Peyer's patch (tissue), 4 donors: ENCODE results near the gene PRR14L. TPM values are rescaled to one million over a fixed set of nuclear protein-coding genes. Genes with fewer than 3 reads are reported as not detected.

Experiments used
- DNase-seq, 3 donors: peaks; one replicate each; pipeline ENCODE4 v3.0.0-alpha.2; 2017 to 2019
- H3K27ac ChIP-seq, 4 donors: fragments of 200-600 bp; sonication (generic); one replicate each; pipeline ENCODE4 v1.5.1; 2016 to 2019
- H3K27me3 ChIP-seq, 2 donors: fragments of 200-600 bp; sonication (generic); one replicate each; pipeline ENCODE4 v1.5.1; 2019
- H3K36me3 ChIP-seq, 3 donors: fragments of 200-600 bp; sonication (generic); one replicate each; pipeline ENCODE4 v1.5.1; 2016 to 2019
- H3K4me1 ChIP-seq, 4 donors: fragments of 200-600 bp; sonication (generic); one replicate each; pipeline ENCODE4 v1.5.1; 2016 to 2019
- H3K4me3 ChIP-seq, 4 donors: fragments of 200-600 bp; sonication (generic); 1 replicate in 3 of 4; 2 replicates in 1 of 4; pipeline ENCODE4 v1.5.1; 2016 to 2019; ENCODE audit warnings: mild to moderate bottlenecking in 1 of 4
- H3K9me3 ChIP-seq, 4 donors: fragments of 200-600 bp; sonication (generic); one replicate each; pipeline ENCODE4 v1.5.1; 2016 to 2019; ENCODE audit warnings: mild to moderate bottlenecking in 1 of 4
- CTCF ChIP-seq, 6 experiments: fragments of 450-650 bp in 4 of 6; fragments of 200-600 bp in 2 of 6; sonication (generic) in 1 of 6; IDR thresholded peaks; one replicate each; pipeline ENCODE4 v1.5.1; 2017 to 2019; ENCODE audit warnings: antibody characterized with exemption in 6 of 6, mild to moderate bottlenecking in 3 of 6, moderate library complexity in 1 of 6
- POLR2A ChIP-seq, 2 donors: fragments of 450-650 bp; IDR thresholded peaks; one replicate each; pipeline ENCODE4 v1.5.1; 2017; ENCODE audit warnings: antibody characterized with exemption in 2 of 2, mild to moderate bottlenecking in 2 of 2, moderate library complexity in 2 of 2
- total RNA-seq, 4 donors: library from RNA; depleted of rRNA; stranded (reverse); fragments of >200 nt; gene quantifications; one replicate each; pipeline ENCODE4 v1.1.0, GENCODE V29; 2016

The PRR14L gene
- total RNA-seq, 4 donors from 2014 or later = 51.7 to 71.0 (median 58.9) TPM

DNA sequence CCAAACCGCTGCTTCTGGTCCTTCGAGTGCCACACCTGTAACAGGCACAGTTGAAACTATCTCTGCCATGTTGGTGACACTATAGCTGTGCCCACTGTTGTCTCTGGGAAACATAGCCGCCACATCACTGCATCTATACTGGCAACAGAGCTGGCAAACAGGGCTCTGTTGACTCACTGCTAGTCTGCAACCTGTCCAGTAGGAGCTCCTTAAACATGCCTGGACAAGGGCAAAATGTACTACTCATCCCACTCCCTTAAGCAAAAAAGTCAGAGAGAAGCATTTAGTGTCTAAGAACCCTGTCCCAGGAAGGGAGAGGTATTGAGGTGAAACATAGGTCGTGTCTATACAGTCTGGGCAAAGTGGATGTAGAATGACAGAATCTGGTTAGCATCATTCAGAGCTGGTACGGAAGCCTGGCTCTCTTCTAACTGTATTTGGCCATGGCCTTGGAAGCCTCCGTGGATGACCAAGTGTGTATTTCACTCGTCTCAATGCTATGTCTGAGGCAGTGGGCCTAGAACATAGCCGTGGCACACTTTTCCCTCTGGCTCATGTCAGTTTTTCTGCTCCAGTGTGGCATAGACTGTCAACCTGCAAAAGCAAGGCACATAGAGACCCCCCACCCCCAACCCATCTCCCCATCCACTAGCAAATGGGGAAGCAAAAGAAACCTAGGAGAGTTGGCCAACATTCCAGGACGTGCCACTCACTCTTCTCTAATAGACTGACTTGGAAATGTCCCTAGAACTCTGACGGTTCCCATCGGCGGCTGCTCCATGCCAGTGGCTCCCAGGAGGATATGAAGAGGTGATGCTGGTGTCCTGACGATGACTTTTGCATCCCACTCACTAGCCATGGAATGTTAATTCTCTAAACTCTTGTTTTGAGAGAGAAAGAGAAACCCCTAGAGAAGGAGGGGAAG lies 66.5 kb downstream of the PRR14L start:
- Histone ChIP-seq H3K27me3 (no peaks in the 10 kb centered on the region), H3K4me1 (no peaks in the 10 kb centered on the region), H3K36me3 (peaks cover 0 to 49% (median 0%) of the 10 kb centered on the region in 3 donors), H3K27ac (no peak overlapping the region), H3K4me3 (no peak overlapping the region), H3K9me3 (no peaks in the 10 kb centered on the region)
- no peak for DNase-seq
- TF ChIP-seq CTCF (IDR thresholded peaks at IDR 0.05) (no peak), POLR2A (IDR thresholded peaks at IDR 0.05) (no peak)

- Histone ChIP-seq H3K27ac (no peak overlapping the region), H3K9me3 (no peaks in the 10 kb centered on the region), H3K36me3 (peaks cover 0 to 42% (median 0%) of the 10 kb centered on the region in 3 donors), H3K4me1 (no peaks in the 10 kb centered on the region), H3K27me3 (no peaks in the 10 kb centered on the region), H3K4me3 (no peak overlapping the region)
- DNase-seq = no peak
- TF ChIP-seq POLR2A (IDR thresholded peaks at IDR 0.05) (no peak), CTCF (IDR thresholded peaks at IDR 0.05) (no peak)
These were observed 67.2 kb downstream of the PRR14L start for GRCh38 chr22:31682751-31683150.

- H3K27me3 ChIP-seq = no peaks in the 10 kb centered on the region
- peak overlapping the region in 1 of 4 donors; percentile 14 for H3K27ac ChIP-seq
- H3K36me3 ChIP-seq = peaks cover 0 to 31% (median 0%) of the 10 kb centered on the region in 3 donors
- DNase-seq = no peak
- no peaks in the 10 kb centered on the region for H3K9me3 ChIP-seq
- no peaks in the 10 kb centered on the region for H3K4me1 ChIP-seq
- TF ChIP-seq CTCF (IDR thresholded peaks at IDR 0.05) = no peak
- TF ChIP-seq POLR2A (IDR thresholded peaks at IDR 0.05) = no peak
- no peak overlapping the region for H3K4me3 ChIP-seq
These were observed 68.3 kb downstream of the PRR14L start for GRCh38 chr22:31681349-31682345.

GRCh38 chr22:31680861-31681341 lies 69.0 kb downstream of the PRR14L start:
- no peak overlapping the region for H3K27ac ChIP-seq
- no peak overlapping the region for H3K4me3 ChIP-seq
- no peaks in the 10 kb centered on the region for H3K9me3 ChIP-seq
- no peaks in the 10 kb centered on the region for H3K27me3 ChIP-seq
- H3K4me1 ChIP-seq = no peaks in the 10 kb centered on the region
- no peak for DNase-seq
- H3K36me3 ChIP-seq = peaks cover 0 to 24% (median 0%) of the 10 kb centered on the region in 3 donors
- no peak for TF ChIP-seq POLR2A (IDR thresholded peaks at IDR 0.05)
- no peak for TF ChIP-seq CTCF (IDR thresholded peaks at IDR 0.05)

GRCh38 chr22:31678748-31679147 lies 71.2 kb downstream of the PRR14L start:
- Histone ChIP-seq H3K4me1 (no peaks in the 10 kb centered on the region), H3K27me3 (no peaks in the 10 kb centered on the region), H3K9me3 (no peaks in the 10 kb centered on the region), H3K4me3 (no peak overlapping the region), H3K36me3 (peaks cover 0 to 3% (median 0%) of the 10 kb centered on the region in 3 donors), H3K27ac (no peak overlapping the region)
- TF ChIP-seq POLR2A (IDR thresholded peaks at IDR 0.05) (no peak), CTCF (IDR thresholded peaks at IDR 0.05) (no peak)
- DNase-seq = no peak
